B cell (primary cell): ENCODE data around the gene SYMPK. TPM values are rescaled to one million over a fixed set of nuclear protein-coding genes. Genes with fewer than 3 reads are reported as not detected.

Experiments
- ATAC-seq: fragments of 200-7000 bp; cut with Tn5 transposase; one replicate; pipeline ENCODE4 v1.10.0; 2021; ENCODE audit warnings: low read depth, mild to moderate bottlenecking, moderate number of reproducible peaks, moderate library complexity
- CTCF ChIA-PET: fragments of 350-600 bp; sonication (Branson Sonifier 250); formaldehyde crosslinking; loops from one replicate; lab custom pipeline; 2021; ENCODE audit warnings: antibody characterized with exemption, inconsistent platforms; lab: Charles Lee
- POLR2A ChIA-PET: fragments of 350-600 bp; sonication (Branson Sonifier 250); formaldehyde crosslinking; loops from one replicate; lab custom pipeline; 2021; ENCODE audit warnings: antibody characterized with exemption; lab: Charles Lee
- DNase-seq: peaks from one replicate; pipeline ENCODE4 v3.0.0; 2013
- H2AFZ ChIP-seq: 2 replicates; pipeline ENCODE4 v1.6.1; 2012; ENCODE audit warnings: mild to moderate bottlenecking, low read depth, low read length; ENCODE audit not compliant: insufficient read depth, poor library complexity, severe bottlenecking
- H3K27ac ChIP-seq, 2 donors: 1 replicate in 1 of 2; 2 replicates in 1 of 2; pipeline ENCODE4 v1.5.1; 2012 to 2013; ENCODE audit warnings: low read length in 2 of 2, mild to moderate bottlenecking in 2 of 2, moderate library complexity in 1 of 2
- H3K27me3 ChIP-seq, 4 experiments: fragments of 200-600 bp in 1 of 4; sonication (generic) in 1 of 4; replicated peaks in 1 of 4; 1 replicate in 2 of 4; 2 replicates in 2 of 4; pipeline versions ENCODE4 v1.6.1 to v1.7.0; 2013 to 2016; ENCODE audit warnings: low read length in 3 of 4, mild to moderate bottlenecking in 2 of 4, mixed read lengths in 1 of 4, moderate library complexity in 1 of 4; ENCODE audit not compliant: insufficient read depth in 4 of 4, control insufficient read depth in 3 of 4; ENCODE audit errors: control extremely low read depth in 1 of 4
- H3K36me3 ChIP-seq, 2 experiments: replicated peaks in 1 of 2; 1 replicate in 1 of 2; 2 replicates in 1 of 2; pipeline versions ENCODE4 v1.6.1 to v1.7.1; 2013; ENCODE audit warnings: low read length in 1 of 2; ENCODE audit not compliant: insufficient read depth in 2 of 2, control insufficient read depth in 1 of 2; ENCODE audit errors: control extremely low read depth in 1 of 2, extremely low read depth in 1 of 2
- H3K4me1 ChIP-seq, 2 donors: fragments of 200-600 bp in 1 of 2; sonication (generic) in 1 of 2; 1 replicate in 1 of 2; 2 replicates in 1 of 2; pipeline versions ENCODE4 v1.5.1 to v1.6.1; 2013 to 2017; ENCODE audit warnings: low read length in 2 of 2; ENCODE audit not compliant: control insufficient read depth in 2 of 2, insufficient read depth in 2 of 2
- H3K4me2 ChIP-seq: replicated peaks from 2 replicates; pipeline ENCODE3; 2012; ENCODE audit warnings: mild to moderate bottlenecking, low read depth, low read length; ENCODE audit not compliant: poor library complexity, severe bottlenecking
- H3K4me3 ChIP-seq, 5 experiments: fragments of 200-600 bp in 1 of 5; sonication (generic) in 1 of 5; 1 replicate in 3 of 5; 2 replicates in 2 of 5; pipeline versions ENCODE4 v1.5.1 to v1.7.0; 2011 to 2016; ENCODE audit warnings: low read length in 4 of 5, mild to moderate bottlenecking in 4 of 5, low read depth in 2 of 5, control low read depth in 1 of 5, moderate library complexity in 1 of 5; ENCODE audit not compliant: insufficient read depth in 1 of 5; ENCODE audit errors: control extremely low read depth in 1 of 5, extremely low read depth in 1 of 5
- H3K79me2 ChIP-seq: fragments of 200-600 bp; sonication (generic); one replicate; pipeline ENCODE4 v1.6.0; 2016; ENCODE audit warnings: low read length; ENCODE audit not compliant: control insufficient read depth, insufficient read depth
- H3K9ac ChIP-seq: fragments of 200-600 bp; sonication (generic); 2 replicates; pipeline ENCODE4 v1.6.1; 2017; ENCODE audit warnings: mild to moderate bottlenecking, low read length, moderate library complexity
- H3K9me3 ChIP-seq, 3 donors: one replicate each; pipeline versions ENCODE4 v1.6.1 to v1.7.1; 2013; ENCODE audit warnings: low read length in 2 of 3; ENCODE audit not compliant: control insufficient read depth in 2 of 3, insufficient read depth in 1 of 3; ENCODE audit errors: control extremely low read depth in 1 of 3
- H4K20me1 ChIP-seq: 2 replicates; pipeline ENCODE4 v1.6.0; 2012; ENCODE audit warnings: mild to moderate bottlenecking, low read length; ENCODE audit not compliant: insufficient read depth, control insufficient read depth, poor library complexity, severe bottlenecking
- H3K27ac Mint-ChIP-seq: one replicate; pipeline ENCODE4 v1.8.0; 2021; ENCODE audit warnings: mixed read lengths
- H3K27me3 Mint-ChIP-seq: one replicate; pipeline ENCODE4 v1.8.0; 2021; ENCODE audit warnings: mixed read lengths
- H3K4me1 Mint-ChIP-seq: one replicate; pipeline ENCODE4 v1.8.0; 2021; ENCODE audit warnings: mixed read lengths
- H3K4me3 Mint-ChIP-seq: one replicate; pipeline ENCODE4 v1.8.0; 2021; ENCODE audit warnings: mixed read lengths
- H3K9me3 Mint-ChIP-seq: one replicate; pipeline ENCODE4 v1.8.0; 2022; ENCODE audit warnings: mixed read lengths; ENCODE audit not compliant: insufficient read depth
- EZH2 ChIP-seq: IDR thresholded peaks from 2 replicates; pipeline ENCODE4 v1.6.1; 2012; ENCODE audit warnings: borderline replicate concordance, low read depth, mild to moderate bottlenecking, moderate library complexity, low read length; ENCODE audit not compliant: insufficient read depth, poor library complexity, severe bottlenecking
- WGBS: methylation state at CpG from one replicate; pipeline ENCODE4 v1.1.5; 2013; ENCODE audit warnings: missing lambda C conversion rate; ENCODE audit not compliant: insufficient coverage; 5-methylcytosine and 5-hydroxymethylcytosine counted together
- intact Hi-C: fragments of 100-400 bp; cut with micrococcal nuclease; formaldehyde crosslinking; loops from one replicate; pipeline ENCODE4 v1.10.0; 2022
- polyA plus RNA-seq: library from polyadenylated mRNA; depleted of rRNA; stranded (reverse); fragments of >200 nt; gene quantifications from 2 replicates; pipeline ENCODE4 v1.2.3, GENCODE V29; 2012
- total RNA-seq, 2 donors: library from RNA; stranded (reverse); fragments of 120-200 nt in 1 of 2; gene quantifications; 1 replicate in 1 of 2; 2 replicates in 1 of 2; pipeline versions ENCODE4 v1.2.3 to v1.2.4, GENCODE V29; 2013 to 2022
- TF ChIP-seq, protein P1 (sequence below): fragments of 200-600 bp; IDR thresholded peaks from one replicate; pipeline ENCODE4 v1.8.0; 2022; ENCODE audit warnings: antibody characterized with exemption, mild to moderate bottlenecking

SYMPK gene
- total and polyA plus RNA-seq, 2 donors (not counting 1 experiment from before 2014, with no cell fraction given): 119 to 138 TPM

DNA sequence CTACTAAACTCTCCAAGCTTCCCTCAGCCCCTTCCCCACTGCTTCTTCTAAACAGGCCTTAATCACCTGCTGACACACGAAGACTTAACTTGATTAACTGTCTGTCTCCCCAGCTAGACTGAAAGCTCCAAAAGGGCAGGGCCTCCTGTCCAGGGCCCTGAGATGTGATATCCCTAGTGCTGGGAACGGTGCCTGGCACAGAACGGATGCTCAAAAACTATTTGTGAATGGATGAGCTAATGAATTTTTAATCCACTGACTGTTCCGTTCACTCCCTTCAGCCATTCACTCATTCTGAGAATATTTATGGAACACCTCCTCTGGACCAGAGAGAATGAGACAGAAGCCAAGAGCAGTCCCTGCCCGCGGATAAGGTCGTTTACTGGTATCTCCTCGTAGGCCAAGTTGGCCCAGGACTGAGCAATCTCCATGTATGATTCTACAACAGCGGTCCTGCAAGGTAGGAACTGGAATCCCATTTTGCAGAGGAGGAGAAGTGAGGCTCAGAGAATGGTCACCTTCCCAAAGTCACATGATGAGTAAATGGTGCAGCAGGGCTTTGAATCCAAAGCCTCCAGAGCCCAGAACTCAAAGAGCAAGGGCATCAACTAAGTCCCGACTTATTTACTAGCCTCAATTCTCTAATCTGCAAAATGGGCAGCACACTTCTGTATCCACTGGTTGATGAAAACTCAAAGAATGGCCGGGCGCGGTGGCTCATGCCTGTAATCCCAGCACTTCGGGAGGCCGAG lies 73.7 kb downstream of the SYMPK start:
- no peak overlapping the region for H3K27ac Mint-ChIP-seq
- DNase-seq: no peak

DNA sequence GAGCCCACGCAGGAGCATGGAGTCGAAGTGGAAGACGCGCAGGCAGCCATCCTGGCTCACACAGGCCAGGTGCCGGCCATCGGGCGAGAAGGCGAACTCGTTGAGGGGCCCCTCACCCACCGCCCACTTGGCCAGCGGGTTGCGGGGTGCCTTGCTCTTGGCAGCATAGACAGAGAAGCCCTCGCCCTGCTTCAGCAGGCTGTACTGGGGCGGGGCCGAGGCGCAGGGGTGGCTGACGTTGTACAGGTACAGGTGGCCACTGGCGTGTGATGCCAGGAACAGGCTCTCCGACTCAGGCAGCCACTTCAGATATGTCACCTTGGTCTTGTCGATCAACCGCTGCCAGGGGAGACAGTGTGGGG lies 76.4 kb downstream of the SYMPK start:
- Histone ChIP-seq H3K9ac (no peak overlapping the region), H3K79me2 (peaks cover 12% of the 10 kb centered on the region), H3K27me3 (peaks cover 0 to 2% (median 0%) of the 10 kb centered on the region in 4 experiments), H4K20me1 (peaks cover 80% of the 10 kb centered on the region), H3K4me2 (no peak overlapping the region), H3K4me1 (peaks cover 10 to 11% of the 10 kb centered on the region in 2 donors), H2AFZ (no peak overlapping the region), H3K36me3 (peaks cover 0 to 29% of the 10 kb centered on the region in 2 experiments), H3K27ac (no peak overlapping the region), H3K9me3 (no peaks in the 10 kb centered on the region), H3K4me3 (no peak overlapping the region)
- TF ChIP-seq, protein P1, sequence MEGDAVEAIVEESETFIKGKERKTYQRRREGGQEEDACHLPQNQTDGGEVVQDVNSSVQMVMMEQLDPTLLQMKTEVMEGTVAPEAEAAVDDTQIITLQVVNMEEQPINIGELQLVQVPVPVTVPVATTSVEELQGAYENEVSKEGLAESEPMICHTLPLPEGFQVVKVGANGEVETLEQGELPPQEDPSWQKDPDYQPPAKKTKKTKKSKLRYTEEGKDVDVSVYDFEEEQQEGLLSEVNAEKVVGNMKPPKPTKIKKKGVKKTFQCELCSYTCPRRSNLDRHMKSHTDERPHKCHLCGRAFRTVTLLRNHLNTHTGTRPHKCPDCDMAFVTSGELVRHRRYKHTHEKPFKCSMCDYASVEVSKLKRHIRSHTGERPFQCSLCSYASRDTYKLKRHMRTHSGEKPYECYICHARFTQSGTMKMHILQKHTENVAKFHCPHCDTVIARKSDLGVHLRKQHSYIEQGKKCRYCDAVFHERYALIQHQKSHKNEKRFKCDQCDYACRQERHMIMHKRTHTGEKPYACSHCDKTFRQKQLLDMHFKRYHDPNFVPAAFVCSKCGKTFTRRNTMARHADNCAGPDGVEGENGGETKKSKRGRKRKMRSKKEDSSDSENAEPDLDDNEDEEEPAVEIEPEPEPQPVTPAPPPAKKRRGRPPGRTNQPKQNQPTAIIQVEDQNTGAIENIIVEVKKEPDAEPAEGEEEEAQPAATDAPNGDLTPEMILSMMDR: no peak
- no peak for TF ChIP-seq EZH2
- POLR2A ChIA-PET: no interaction called here
- CTCF ChIA-PET: no interaction called here
- 98% methylated on average over 21 of the region's 21 CpGs for WGBS
- no peaks in the 10 kb centered on the region for H3K27me3 Mint-ChIP-seq
- DNase-seq: no peak
- intact Hi-C loops: no loop called here
- H3K4me1 Mint-ChIP-seq: peaks cover 10% of the 10 kb centered on the region
- no peaks in the 10 kb centered on the region for H3K9me3 Mint-ChIP-seq
- H3K4me3 Mint-ChIP-seq: no peak overlapping the region
- no peak overlapping the region for H3K27ac Mint-ChIP-seq
- no peak for ATAC-seq

More for the DNA sequence above, 73.7 kb downstream of the SYMPK start:
- H3K36me3 ChIP-seq: peaks cover 0 to 29% of the 10 kb centered on the region in 2 experiments
- H4K20me1 ChIP-seq: peaks cover 63% of the 10 kb centered on the region
- H3K4me2 ChIP-seq: no peak overlapping the region
- Mint-ChIP-seq H3K4me3 (no peak overlapping the region), H3K27me3 (peaks cover 2% of the 10 kb centered on the region), H3K9me3 (no peaks in the 10 kb centered on the region), H3K4me1 (peaks cover 28% of the 10 kb centered on the region)
- no peak overlapping the region for H3K9ac ChIP-seq
- peaks cover 24 to 29% of the 10 kb centered on the region in 2 donors for H3K4me1 ChIP-seq
- H3K27me3 ChIP-seq: no peaks in the 10 kb centered on the region
- no peak for TF ChIP-seq EZH2
- TF ChIP-seq, protein P1: no peak
- 99% methylated on average over 7 of the region's 15 CpGs for WGBS
- no peak overlapping the region for H2AFZ ChIP-seq
- no peak overlapping the region for H3K4me3 ChIP-seq
- intact Hi-C loops: no loop called here
- no peaks in the 10 kb centered on the region for H3K9me3 ChIP-seq
- H3K79me2 ChIP-seq: peaks cover 29% of the 10 kb centered on the region
- CTCF ChIA-PET: interaction anchor here (0.7 to 3.5 kb wide), 4 partner anchors 10 to 62 kb away, joined by 3 to 13 read pairs (median 4); no protein-coding TSS in a partner anchor
- no peak overlapping the region for H3K27ac ChIP-seq
- ATAC-seq: no peak
- POLR2A ChIA-PET: no interaction called here
